Measurements from ENCODE around the gene C15orf61.

- no peak for TF ChIP-seq CTCF (IDR thresholded peaks at IDR 0.05)
- TF ChIP-seq ZFX (IDR thresholded peaks at IDR 0.05; ENCODE audit: borderline replicate concordance) = no peak
Measured at GRCh38 chr15:67571648-67572415, 50.9 kb downstream of the C15orf61 start.
